GM19372 (cell line): ENCODE measurements around the gene MICALL1.

Experiments used
- ATAC-seq: cut with Tn5 transposase; IDR thresholded peaks from one replicate; pipeline ENCODE4 v1.9.1; 2021; ENCODE audit warnings: mild to moderate bottlenecking, low read depth, moderate library complexity; ENCODE audit not compliant: unreplicated experiment

Gene MICALL1, protein sequence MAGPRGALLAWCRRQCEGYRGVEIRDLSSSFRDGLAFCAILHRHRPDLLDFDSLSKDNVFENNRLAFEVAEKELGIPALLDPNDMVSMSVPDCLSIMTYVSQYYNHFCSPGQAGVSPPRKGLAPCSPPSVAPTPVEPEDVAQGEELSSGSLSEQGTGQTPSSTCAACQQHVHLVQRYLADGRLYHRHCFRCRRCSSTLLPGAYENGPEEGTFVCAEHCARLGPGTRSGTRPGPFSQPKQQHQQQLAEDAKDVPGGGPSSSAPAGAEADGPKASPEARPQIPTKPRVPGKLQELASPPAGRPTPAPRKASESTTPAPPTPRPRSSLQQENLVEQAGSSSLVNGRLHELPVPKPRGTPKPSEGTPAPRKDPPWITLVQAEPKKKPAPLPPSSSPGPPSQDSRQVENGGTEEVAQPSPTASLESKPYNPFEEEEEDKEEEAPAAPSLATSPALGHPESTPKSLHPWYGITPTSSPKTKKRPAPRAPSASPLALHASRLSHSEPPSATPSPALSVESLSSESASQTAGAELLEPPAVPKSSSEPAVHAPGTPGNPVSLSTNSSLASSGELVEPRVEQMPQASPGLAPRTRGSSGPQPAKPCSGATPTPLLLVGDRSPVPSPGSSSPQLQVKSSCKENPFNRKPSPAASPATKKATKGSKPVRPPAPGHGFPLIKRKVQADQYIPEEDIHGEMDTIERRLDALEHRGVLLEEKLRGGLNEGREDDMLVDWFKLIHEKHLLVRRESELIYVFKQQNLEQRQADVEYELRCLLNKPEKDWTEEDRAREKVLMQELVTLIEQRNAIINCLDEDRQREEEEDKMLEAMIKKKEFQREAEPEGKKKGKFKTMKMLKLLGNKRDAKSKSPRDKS

GRCh38 chr22:37905534-37906363 lies at the start of gene MICALL1:
MICALL1 (plus strand) TSS chr22:37906297; CDS start chr22:37906423, 126 bp downstream.
- peak; percentile 85 for ATAC-seq

DNA sequence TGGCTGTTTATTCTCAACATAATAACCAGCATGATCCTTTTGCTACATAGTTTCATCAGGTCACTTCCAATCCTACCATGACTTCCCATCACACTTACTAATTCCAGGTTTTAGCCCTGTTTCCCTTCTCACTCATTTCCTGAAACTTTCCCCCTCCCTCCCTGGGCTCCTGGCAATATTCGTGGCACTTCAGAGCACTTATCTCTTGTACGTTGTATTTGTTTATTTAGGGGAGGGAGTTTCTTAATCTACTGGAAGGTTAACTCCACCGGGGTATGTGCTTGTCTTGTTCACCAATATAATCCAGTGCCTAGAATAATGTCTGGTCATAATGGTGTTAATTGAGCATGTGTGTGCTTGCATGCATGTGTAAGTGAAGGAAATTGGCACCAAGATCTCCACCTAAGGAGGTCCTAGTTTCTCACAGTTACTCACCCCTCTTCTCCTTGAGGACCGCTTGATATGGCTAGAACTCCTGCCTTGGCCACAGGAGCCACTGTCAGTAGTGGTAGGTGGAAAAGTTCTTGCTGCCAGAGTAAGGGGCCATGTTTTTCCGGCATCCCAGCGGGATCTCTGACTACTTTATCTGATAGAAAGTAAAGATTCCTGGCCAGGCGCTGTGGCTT lies 45.2 kb upstream of the MICALL1 start:
- no peak for ATAC-seq

DNA sequence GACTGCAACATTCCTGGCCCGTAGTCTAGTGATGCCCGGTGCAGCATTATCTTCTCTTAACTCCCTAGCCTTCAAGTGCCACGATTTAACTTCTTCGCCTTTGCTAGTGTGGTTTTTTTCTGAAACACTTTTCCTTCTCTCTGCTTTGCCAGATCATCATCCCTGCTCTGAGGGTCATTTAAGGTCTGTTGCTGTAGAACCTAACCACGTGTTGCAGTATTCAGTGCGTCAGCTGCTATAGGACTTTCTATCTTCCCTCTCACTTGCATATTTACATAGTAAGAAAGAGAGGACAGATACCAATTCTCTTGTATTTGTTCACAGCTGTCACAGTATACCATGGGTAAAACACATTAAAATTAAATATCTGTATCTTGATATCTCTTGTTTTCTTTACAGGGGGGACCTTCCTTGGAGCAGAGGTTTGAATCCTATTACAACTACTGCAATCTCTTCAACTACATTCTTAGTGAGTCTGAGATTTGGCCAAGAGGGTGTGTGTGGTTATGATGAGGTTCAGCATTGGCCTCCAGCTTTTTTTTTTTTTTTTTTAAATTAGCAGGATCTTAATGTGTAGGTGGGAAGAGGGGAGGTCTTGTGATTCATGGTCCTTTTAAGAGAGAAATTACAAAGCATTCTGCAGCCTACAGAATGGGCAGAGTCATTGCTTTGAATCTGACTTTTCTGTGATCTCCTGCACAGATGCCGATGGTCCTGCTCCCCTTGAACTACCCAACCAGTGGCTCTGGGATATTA lies 43.3 kb upstream of the MICALL1 start:
- ATAC-seq = no peak

DNA sequence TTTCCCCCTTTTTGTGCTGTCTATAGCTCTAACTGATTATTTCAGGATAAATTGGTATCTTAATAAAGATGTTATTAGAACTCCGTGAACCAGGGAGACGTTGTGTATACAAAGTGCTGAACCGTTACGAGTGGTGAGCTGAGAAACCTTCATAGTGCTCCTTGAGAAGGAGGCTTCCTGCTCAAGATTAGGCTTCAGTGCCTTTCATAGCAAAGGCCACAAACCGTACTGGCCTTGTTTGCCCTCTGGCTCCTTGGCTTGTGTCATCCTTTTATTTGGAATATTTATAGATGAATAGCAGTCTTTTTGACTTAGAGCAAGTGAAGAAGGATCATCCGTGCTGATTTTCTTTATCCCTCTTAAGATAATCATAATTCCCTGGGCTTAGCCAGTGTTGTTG lies 40.6 kb upstream of the MICALL1 start:
- no peak for ATAC-seq

GRCh38 chr22:37870273-37870672 lies 35.8 kb upstream of the MICALL1 start:
- no peak for ATAC-seq

DNA sequence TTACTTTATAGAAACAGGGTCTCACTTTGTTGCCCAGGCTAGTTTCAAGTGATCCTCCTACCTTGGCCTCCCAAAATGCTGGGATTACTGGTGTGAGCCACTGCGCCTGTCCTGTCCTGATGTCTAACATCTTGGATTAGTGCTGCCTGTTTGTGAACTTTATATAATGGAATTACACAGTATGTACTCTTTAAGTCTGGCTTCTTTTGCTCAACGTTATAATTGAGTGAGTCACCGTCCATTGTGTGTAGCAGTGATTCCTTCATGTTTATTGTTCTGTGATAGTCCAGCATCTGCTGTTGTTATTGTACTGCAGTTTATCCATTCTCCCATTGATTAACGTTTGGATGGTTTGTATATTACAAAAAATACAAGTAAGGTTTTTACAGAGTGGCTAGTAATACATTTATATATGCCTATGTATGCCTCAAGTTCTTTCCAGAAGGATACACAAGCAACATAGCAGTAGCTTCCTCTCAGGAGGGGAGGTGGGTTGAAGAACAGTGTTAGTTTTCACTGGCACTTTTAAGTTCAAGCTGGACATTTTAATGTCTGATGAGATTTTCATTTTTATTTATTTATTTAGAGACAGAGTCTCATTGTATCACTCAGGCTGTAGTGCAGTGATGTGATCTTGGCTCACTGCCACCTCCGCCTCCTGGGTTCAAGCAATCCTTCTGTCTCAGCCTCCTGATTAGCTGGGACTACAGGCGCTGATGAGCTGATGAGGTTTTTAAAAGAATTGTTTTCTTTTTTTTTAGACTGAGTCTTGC lies 25.2 kb upstream of the MICALL1 start:
- ATAC-seq = no peak

GRCh38 chr22:37884420-37884819 lies 21.7 kb upstream of the MICALL1 start:
- no peak for ATAC-seq

GRCh38 chr22:37887584-37888378 lies 18.3 kb upstream of the MICALL1 start:
- no peak for ATAC-seq

DNA sequence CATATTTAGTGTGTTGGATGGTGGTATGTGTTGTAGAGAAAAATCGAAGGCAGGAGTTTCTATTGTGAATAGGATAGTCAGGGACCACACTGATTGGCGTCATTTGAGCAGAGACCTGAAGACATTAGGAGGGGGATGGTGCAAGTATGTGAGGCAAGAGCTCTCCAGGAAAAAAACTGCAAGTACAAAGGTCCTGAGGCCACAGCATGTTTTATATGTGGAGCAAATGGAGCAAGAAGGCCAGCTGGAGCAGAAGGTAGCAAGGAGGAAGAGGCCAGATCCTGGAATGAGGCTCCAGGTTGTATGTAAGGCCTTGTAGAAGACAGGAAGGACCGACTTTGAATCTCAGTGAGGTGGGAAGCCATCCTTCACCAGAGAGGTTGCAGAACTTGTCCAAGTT lies 14.2 kb upstream of the MICALL1 start:
- ATAC-seq = no peak

GRCh38 chr22:37892566-37893335 lies 13.3 kb upstream of the MICALL1 start:
- ATAC-seq = no peak

- no peak for ATAC-seq
Observed at GRCh38 chr22:37893583-37893983, 12.5 kb upstream of the MICALL1 start.

- ATAC-seq = no peak
Observed at GRCh38 chr22:37894939-37895670, 11.0 kb upstream of the MICALL1 start.

DNA sequence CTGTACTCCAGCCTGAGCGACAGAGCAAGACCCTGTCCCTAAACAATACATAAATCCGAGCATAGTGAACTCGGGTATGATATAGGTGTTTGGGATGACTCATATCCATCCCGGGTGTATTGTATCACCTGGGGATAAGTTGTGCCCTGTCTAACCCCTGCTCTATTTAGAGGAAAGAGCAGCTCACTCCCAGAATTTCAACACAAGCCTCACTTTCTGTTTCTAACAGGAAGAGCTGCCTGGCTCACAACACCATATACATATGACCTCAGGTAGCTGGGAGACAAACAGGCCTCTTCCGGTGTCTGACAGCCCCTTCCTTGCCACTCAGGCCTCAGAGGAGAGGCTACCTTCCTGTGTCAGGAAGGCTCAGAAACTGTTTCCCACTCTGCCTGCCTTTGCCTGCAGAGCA lies 9.9 kb upstream of the MICALL1 start:
- no peak for ATAC-seq

DNA sequence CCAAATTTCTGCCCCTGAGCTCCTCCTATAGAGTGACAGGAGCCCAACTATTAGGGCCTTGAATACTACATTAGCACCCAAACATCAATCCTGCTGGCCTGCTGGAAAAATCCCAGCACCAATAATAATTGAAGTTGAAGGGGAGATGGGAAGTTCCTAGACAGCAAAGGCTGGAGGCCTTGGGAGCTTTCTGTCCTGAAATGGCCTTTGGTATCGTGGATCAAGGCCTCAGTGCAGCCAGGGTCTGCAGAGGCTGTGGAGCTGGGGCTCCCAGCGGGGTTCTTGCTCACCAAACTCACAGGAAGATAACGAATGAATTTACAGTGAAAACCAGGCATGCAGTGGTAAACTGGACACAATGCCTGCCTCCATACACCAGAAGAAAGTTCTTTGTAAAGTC lies 9.2 kb upstream of the MICALL1 start:
- no peak for ATAC-seq

GRCh38 chr22:37897807-37898206 lies 8.3 kb upstream of the MICALL1 start:
- no peak for ATAC-seq

DNA sequence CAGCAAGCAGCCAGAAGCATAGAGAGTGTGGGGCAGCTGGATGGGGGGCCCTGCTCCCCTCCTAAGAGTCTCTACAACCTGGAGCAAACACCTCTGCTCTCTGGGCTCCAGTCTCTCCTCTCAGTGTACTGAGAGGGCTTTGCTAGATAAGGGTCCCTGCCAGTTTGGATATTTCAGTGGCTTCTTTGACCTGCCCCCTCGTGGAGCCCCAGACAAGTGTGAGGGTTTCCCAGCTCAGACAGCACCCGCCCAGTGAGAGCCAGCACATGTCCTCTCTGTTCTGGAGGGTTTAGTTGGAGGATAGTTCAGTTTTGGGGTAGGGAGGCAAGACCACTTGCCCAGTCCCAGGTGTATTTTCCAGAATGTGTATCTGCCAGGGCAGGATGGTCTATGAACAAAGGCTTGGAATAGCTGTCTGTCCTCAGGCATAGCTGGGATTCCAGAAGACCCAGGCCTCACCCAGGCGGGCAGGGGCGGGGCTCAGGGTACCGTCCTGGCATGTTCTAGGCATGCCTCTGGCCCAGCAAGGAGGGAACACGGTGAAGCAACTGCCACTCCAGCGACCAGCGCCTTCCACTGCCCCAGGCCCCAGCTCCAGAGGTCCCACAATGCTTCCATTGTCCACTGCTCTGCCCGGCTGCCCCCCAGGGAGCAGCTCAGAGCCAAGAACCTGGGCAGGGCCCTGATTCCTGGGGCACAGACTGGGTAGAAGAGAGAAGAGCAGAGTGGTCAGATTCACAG lies 7.5 kb upstream of the MICALL1 start:
- ATAC-seq = no peak
